Neural progenitor cell (in vitro differentiated cells): ENCODE data around the gene PYGB.

Experiments used
- CTCF ChIP-seq: fragments of 200-600 bp; sonication (generic); IDR thresholded peaks from 2 replicates; pipeline ENCODE4 v1.5.1; 2017; ENCODE audit warnings: antibody characterized with exemption, mild to moderate bottlenecking
- EZH2 ChIP-seq: fragments of 200-600 bp; sonication (generic); IDR thresholded peaks from 2 replicates; pipeline ENCODE4 v1.6.1; 2017; ENCODE audit warnings: antibody characterized with exemption, mild to moderate bottlenecking, moderate library complexity

DNA sequence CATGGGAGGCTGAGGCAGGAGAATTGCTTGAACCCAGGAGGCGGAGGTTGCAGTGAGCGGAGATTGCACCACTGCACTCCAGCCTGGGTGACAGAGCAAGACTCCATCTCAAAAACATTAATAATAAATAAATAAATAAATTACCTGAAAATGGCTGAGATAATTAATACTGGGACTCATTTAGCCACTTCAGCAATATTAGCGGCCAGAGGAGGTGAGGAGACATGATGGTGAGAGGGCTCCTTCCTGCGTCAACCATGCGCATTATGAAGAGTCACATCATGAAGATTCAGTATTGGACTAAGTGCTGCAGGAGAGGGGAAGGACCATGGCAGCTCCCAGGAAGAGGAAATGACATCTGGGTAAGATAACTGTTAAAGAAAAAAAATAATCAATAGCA, 2.9 kb upstream of the PYGB start:
- TF ChIP-seq CTCF (no peak), EZH2 (no peak)
